Neural cell (in vitro differentiated cells): ENCODE results near the gene SAMD4B.

Experiments used
- EP300 ChIP-seq: fragments of 450-650 bp; conservative IDR thresholded peaks from 2 replicates; pipeline ENCODE4 v1.6.1; 2014; ENCODE audit warnings: antibody characterized with exemption, mild to moderate bottlenecking, moderate library complexity; ENCODE audit not compliant: poor library complexity, severe bottlenecking
- TAF1 ChIP-seq: IDR thresholded peaks from 2 replicates; pipeline ENCODE4 v1.6.1; 2012; ENCODE audit warnings: low read depth
- TF ChIP-seq, protein P1 (sequence below): fragments of 450-650 bp; IDR thresholded peaks from 2 replicates; pipeline ENCODE4 v1.5.1; 2014; ENCODE audit warnings: antibody characterized with exemption, mild to moderate bottlenecking, moderate library complexity; ENCODE audit not compliant: poor library complexity, severe bottlenecking
- TF ChIP-seq, protein P2 (sequence below): IDR thresholded peaks from 2 replicates; pipeline ENCODE4 v1.6.1; 2012; ENCODE audit warnings: borderline replicate concordance

DNA sequence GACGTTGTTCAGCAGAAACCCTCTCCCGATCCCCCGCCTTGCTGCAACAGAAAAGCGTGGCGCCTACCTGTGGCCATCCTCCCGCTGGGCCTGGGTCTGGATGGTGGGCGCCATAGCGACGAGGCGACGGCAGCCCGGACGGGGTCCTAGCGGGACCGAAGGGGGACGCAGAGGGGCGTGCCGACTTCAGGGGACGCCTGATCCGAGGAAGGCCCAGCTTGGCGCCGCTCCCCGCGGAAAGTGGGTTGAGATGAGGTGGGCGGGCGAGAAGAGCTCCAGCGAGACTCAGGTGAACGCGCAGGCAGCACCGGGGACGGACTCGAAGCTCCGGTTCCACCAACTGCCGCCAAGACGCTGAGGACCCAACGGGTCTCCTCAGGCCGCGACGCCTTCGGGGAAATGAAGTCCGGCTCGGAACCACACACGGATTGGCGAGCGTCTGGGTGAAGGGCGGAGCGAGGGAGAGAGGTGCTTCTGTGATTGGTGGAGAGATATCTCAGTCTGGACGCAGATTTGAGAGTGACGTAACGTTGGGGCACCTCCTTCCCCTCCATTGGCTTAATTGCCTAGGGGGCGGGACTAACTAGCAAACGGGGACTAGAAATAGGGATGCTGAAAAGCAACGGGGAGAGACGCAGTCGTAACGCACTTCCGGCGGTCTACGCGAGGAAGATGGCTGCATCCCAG, 48.7 kb downstream of the SAMD4B start, which contains the start of the genes MED29 and PAF1:
- TF ChIP-seq TAF1 (peak; percentile 94), EP300 (peak; percentile 77)
- TF ChIP-seq, protein P1, sequence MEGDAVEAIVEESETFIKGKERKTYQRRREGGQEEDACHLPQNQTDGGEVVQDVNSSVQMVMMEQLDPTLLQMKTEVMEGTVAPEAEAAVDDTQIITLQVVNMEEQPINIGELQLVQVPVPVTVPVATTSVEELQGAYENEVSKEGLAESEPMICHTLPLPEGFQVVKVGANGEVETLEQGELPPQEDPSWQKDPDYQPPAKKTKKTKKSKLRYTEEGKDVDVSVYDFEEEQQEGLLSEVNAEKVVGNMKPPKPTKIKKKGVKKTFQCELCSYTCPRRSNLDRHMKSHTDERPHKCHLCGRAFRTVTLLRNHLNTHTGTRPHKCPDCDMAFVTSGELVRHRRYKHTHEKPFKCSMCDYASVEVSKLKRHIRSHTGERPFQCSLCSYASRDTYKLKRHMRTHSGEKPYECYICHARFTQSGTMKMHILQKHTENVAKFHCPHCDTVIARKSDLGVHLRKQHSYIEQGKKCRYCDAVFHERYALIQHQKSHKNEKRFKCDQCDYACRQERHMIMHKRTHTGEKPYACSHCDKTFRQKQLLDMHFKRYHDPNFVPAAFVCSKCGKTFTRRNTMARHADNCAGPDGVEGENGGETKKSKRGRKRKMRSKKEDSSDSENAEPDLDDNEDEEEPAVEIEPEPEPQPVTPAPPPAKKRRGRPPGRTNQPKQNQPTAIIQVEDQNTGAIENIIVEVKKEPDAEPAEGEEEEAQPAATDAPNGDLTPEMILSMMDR: peak; percentile 73
- TF ChIP-seq, protein P2, sequence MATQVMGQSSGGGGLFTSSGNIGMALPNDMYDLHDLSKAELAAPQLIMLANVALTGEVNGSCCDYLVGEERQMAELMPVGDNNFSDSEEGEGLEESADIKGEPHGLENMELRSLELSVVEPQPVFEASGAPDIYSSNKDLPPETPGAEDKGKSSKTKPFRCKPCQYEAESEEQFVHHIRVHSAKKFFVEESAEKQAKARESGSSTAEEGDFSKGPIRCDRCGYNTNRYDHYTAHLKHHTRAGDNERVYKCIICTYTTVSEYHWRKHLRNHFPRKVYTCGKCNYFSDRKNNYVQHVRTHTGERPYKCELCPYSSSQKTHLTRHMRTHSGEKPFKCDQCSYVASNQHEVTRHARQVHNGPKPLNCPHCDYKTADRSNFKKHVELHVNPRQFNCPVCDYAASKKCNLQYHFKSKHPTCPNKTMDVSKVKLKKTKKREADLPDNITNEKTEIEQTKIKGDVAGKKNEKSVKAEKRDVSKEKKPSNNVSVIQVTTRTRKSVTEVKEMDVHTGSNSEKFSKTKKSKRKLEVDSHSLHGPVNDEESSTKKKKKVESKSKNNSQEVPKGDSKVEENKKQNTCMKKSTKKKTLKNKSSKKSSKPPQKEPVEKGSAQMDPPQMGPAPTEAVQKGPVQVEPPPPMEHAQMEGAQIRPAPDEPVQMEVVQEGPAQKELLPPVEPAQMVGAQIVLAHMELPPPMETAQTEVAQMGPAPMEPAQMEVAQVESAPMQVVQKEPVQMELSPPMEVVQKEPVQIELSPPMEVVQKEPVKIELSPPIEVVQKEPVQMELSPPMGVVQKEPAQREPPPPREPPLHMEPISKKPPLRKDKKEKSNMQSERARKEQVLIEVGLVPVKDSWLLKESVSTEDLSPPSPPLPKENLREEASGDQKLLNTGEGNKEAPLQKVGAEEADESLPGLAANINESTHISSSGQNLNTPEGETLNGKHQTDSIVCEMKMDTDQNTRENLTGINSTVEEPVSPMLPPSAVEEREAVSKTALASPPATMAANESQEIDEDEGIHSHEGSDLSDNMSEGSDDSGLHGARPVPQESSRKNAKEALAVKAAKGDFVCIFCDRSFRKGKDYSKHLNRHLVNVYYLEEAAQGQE: no peak
